ENCODE data around the gene CFAP74. TPM values are rescaled to one million over a fixed set of nuclear protein-coding genes. Genes with fewer than 3 reads are reported as not detected.

CFAP74 gene
- total RNA-seq, 1 experiment from 2014 or later: not detected

GRCh38 chr1:2043886-2044285 is 40.3 kb upstream of the CFAP74 start:
- intact Hi-C loops (cut with micrococcal nuclease): no loop called here
- Histone ChIP-seq H3K9me3 (ENCODE audit: low read length) (no peaks in the 10 kb centered on the region), H3F3A (ENCODE audit: low read length, unreplicated experiment) (no peaks in the 10 kb centered on the region), H2AFZ (ENCODE audit: low read length) (no peak overlapping the region), H3K36me3 (ENCODE audit: low read depth, low read length) (no peaks in the 10 kb centered on the region), H3K27ac (ENCODE audit: low read length) (no peak overlapping the region), H3K79me2 (ENCODE audit: low read length) (no peaks in the 10 kb centered on the region), H3K4me1 (ENCODE audit: insufficient read depth, low read length) (peaks cover 11% of the 10 kb centered on the region), H3K4me2 (ENCODE audit: low read length) (no peak overlapping the region), H3K27me3 (ENCODE audit: low read length) (no peaks in the 10 kb centered on the region), H3K9ac (ENCODE audit: low read length) (no peak overlapping the region), H3K4me3 (ENCODE audit: low read length) (no peak overlapping the region), H4K20me1 (ENCODE audit: low read length) (no peaks in the 10 kb centered on the region), H3K9me2 (replicated peaks; ENCODE audit: low read length) (no peaks in the 10 kb centered on the region)
- ATAC-seq: no peak
- TF ChIP-seq EZH2phosphoT487 (IDR thresholded peaks at IDR 0.05; ENCODE audit: borderline replicate concordance, low read length) (no peak), EZH2 (IDR thresholded peaks at IDR 0.05; ENCODE audit: low read length, unreplicated experiment) (no peak)
- no TSS peak for BruUV-seq (replicated peaks)
- CTCF ChIA-PET: interaction anchor here (0.6 to 2.3 kb wide), 3 partner anchors 31 to 135 kb away, joined by 3 to 34 read pairs (median 15); no protein-coding TSS in a partner anchor
- no peak for DNase-seq
- POLR2A ChIA-PET (ENCODE audit: unreplicated experiment): no interaction called here

GRCh38 chr1:2042830-2043773 is 39.5 kb upstream of the CFAP74 start:
- Histone ChIP-seq H3K9ac (ENCODE audit: low read length) (no peak overlapping the region), H3F3A (ENCODE audit: low read length, unreplicated experiment) (no peaks in the 10 kb centered on the region), H3K4me2 (ENCODE audit: low read length) (peak overlapping the region; percentile 69), H3K9me3 (ENCODE audit: low read length) (no peaks in the 10 kb centered on the region), H3K79me2 (ENCODE audit: low read length) (no peaks in the 10 kb centered on the region), H3K4me3 (ENCODE audit: low read length) (peak overlapping the region; percentile 41; the same call in 1 of the 2 replicates), H3K27ac (ENCODE audit: low read length) (no peak overlapping the region), H3K36me3 (ENCODE audit: low read depth, low read length) (no peaks in the 10 kb centered on the region), H2AFZ (ENCODE audit: low read length) (peak overlapping the region; percentile 71), H3K27me3 (ENCODE audit: low read length) (no peaks in the 10 kb centered on the region), H3K4me1 (ENCODE audit: insufficient read depth, low read length) (peaks cover 11% of the 10 kb centered on the region), H4K20me1 (ENCODE audit: low read length) (no peaks in the 10 kb centered on the region), H3K9me2 (replicated peaks; ENCODE audit: low read length) (no peaks in the 10 kb centered on the region)
- POLR2A ChIA-PET (ENCODE audit: unreplicated experiment): no interaction called here
- no TSS peak for BruUV-seq (replicated peaks)
- intact Hi-C loops (cut with micrococcal nuclease): no loop called here
- CTCF ChIA-PET: interaction anchor here (0.6 to 2.3 kb wide), 3 partner anchors 30 to 90 kb away, joined by 3 to 34 read pairs (median 3); no protein-coding TSS in a partner anchor
- ATAC-seq (peak; percentile 25), DNase-seq (peak; percentile 60)
- TF ChIP-seq EZH2phosphoT487 (IDR thresholded peaks at IDR 0.05; ENCODE audit: borderline replicate concordance, low read length): no peak
- TF ChIP-seq CTCF (conservative IDR thresholded peaks at IDR 0.05; ENCODE audit: low read depth, low read length): peak; percentile 47
- no peak for TF ChIP-seq EZH2 (IDR thresholded peaks at IDR 0.05; ENCODE audit: low read length, unreplicated experiment)

- no peaks in the 10 kb centered on the region for H3F3A ChIP-seq (ENCODE audit: low read length, unreplicated experiment)
- H3K27ac ChIP-seq (ENCODE audit: low read length): no peak overlapping the region
- H3K9me3 ChIP-seq (ENCODE audit: low read length): no peaks in the 10 kb centered on the region
- H3K79me2 ChIP-seq (ENCODE audit: low read length): no peaks in the 10 kb centered on the region
- no peaks in the 10 kb centered on the region for H4K20me1 ChIP-seq (ENCODE audit: low read length)
- intact Hi-C loops (cut with micrococcal nuclease): no loop called here
- H3K36me3 ChIP-seq (ENCODE audit: low read depth, low read length): no peaks in the 10 kb centered on the region
- no peaks in the 10 kb centered on the region for H3K9me2 ChIP-seq (replicated peaks; ENCODE audit: low read length)
- ATAC-seq (no peak), DNase-seq (no peak)
- H3K4me1 ChIP-seq (ENCODE audit: insufficient read depth, low read length): peaks cover 11% of the 10 kb centered on the region
- H3K4me2 ChIP-seq (ENCODE audit: low read length): no peak overlapping the region
- CTCF ChIA-PET: interaction anchor here (0.5 kb wide), 1 partner anchor 45 kb away, joined by 7 read pairs; no protein-coding TSS in a partner anchor
- no peak for TF ChIP-seq EZH2phosphoT487 (IDR thresholded peaks at IDR 0.05; ENCODE audit: borderline replicate concordance, low read length)
- no peak for TF ChIP-seq CTCF (conservative IDR thresholded peaks at IDR 0.05; ENCODE audit: low read depth, low read length)
- no peak overlapping the region for H3K9ac ChIP-seq (ENCODE audit: low read length)
- POLR2A ChIA-PET (ENCODE audit: unreplicated experiment): no interaction called here
- H3K4me3 ChIP-seq (ENCODE audit: low read length): no peak overlapping the region
- no peak overlapping the region for H2AFZ ChIP-seq (ENCODE audit: low read length)
- no peaks in the 10 kb centered on the region for H3K27me3 ChIP-seq (ENCODE audit: low read length)
- BruUV-seq (replicated peaks): no TSS peak
Observed at GRCh38 chr1:2041887-2042286, 38.3 kb upstream of the CFAP74 start.

All from PC-3 (cell line).